GM12873 (cell line): Measurements from ENCODE around the gene PPP1R3F.
"Not testable (repeated sequence)": the region's sequence is repeated elsewhere in the genome, so short reads cannot be mapped to it uniquely, and the experiment has no call there.

Experiments used
- CTCF ChIP-seq: IDR thresholded peaks from 2 replicates; pipeline ENCODE4 v1.5.1; 2012; ENCODE audit warnings: low read depth, mild to moderate bottlenecking, moderate library complexity, low read length, control low read depth; ENCODE audit not compliant: insufficient read depth; ENCODE audit errors: missing control alignments

PPP1R3F gene

GRCh38 chrX:49303346-49303745 lies 33.8 kb downstream of the PPP1R3F start, which contains the start of gene GAGE10:
Gene GAGE10 (plus strand): TSS chrX:49303646. CDS start chrX:49304860, 1,214 bp downstream.
- no peak for TF ChIP-seq CTCF

- TF ChIP-seq CTCF = no peak
Measured at GRCh38 chrX:49308604-49309269, 39.1 kb downstream of the PPP1R3F start.

- TF ChIP-seq CTCF = no peak
Measured at GRCh38 chrX:49309401-49309981, 39.9 kb downstream of the PPP1R3F start.

- TF ChIP-seq CTCF = no peak
Measured at GRCh38 chrX:49310371-49310770, 40.8 kb downstream of the PPP1R3F start.

- TF ChIP-seq CTCF = no peak
Measured at GRCh38 chrX:49312176-49312575, 42.6 kb downstream of the PPP1R3F start.

GRCh38 chrX:49316085-49316484 lies 46.5 kb downstream of the PPP1R3F start:
- TF ChIP-seq CTCF = no peak

- TF ChIP-seq CTCF = not testable (repeated sequence)
Measured at GRCh38 chrX:49321737-49322136, 52.1 kb downstream of the PPP1R3F start, which contains the start of gene GAGE12J. Gene GAGE12J (plus strand): TSS chrX:49322037. CDS start chrX:49323194, 1,157 bp downstream.
